DMS79 (cell line): ENCODE results near the gene ASB7.

ENCODE experiments used
- DNase-seq: peaks from one replicate; lab custom pipeline; 2025; lab: John Stamatoyannopoulos, UW

ASB7 gene

DNA sequence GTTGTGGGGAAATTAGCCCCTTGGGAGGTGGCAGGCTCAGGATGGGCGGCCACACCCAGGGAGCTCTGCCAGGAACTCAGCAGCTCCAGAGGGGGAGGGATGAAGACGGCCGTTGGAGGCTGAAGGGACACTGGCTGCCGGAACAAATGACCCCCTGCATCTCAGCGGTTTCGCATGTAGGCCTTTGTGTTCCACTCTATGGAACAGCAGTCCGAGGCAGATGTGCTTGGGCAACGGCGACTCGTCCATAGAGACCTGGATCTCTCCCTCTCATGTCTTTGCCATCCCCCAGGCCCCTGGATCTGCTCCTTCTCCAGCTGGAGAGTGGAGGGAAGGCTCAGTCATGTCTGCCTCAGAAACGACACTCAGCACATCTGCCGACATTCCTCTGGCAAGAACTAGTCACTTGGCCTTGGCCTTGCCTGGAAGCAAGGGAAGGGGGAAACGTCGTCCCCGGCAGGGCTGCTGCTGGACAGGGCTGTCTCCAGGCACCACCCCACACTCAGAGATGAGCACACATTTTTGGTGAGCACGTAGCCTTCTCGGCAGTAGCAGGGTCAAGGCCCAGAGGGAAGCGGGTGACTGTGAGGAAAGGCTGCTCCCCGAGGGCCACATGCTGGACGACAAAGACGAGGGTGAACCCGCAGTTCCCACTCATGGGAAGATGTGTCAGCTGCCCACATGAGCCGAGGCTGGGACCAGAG, 83.8 kb downstream of the ASB7 start:
- DNase-seq = no peak

DNA sequence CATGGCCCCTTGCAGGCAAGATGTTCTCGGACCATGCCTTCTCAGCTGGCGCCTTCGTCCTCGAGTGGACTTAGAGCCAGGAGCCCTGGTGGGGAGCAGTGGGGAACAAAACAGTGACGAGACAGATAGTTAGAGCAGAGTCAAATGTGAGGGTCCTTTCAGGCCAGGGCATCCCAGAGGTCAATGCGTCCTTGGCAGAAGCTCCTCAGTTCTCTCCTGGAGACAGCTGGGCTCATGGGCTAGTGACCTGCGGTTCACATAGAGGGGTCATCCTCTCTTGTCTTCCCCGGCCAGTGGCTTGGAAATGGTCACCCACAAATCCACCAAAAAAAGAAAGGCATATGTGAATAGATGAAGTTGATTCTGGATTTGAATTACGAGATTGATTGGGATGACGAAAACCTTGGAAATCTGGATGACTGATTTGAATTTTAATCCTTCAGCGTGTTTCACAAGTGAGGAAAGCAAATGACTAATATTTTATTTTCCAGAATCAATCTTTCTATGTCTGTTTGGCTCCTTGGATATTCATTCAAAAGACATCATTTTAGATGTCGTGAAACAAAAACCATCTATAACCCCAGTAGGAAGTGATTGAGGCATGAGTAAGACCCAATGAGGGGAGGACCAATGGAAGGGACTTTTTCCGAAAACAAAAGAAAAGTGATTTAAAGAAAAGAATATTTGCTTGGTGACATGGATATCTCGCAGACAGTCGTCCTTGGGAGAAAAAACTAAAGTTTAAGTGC, 84.5 kb downstream of the ASB7 start:
- no peak for DNase-seq

- DNase-seq = no peak
Measured at GRCh38 chr15:100687582-100688141, 85.3 kb downstream of the ASB7 start.

GRCh38 chr15:100688549-100689120, 86.2 kb downstream of the ASB7 start:
- no peak for DNase-seq

DNA sequence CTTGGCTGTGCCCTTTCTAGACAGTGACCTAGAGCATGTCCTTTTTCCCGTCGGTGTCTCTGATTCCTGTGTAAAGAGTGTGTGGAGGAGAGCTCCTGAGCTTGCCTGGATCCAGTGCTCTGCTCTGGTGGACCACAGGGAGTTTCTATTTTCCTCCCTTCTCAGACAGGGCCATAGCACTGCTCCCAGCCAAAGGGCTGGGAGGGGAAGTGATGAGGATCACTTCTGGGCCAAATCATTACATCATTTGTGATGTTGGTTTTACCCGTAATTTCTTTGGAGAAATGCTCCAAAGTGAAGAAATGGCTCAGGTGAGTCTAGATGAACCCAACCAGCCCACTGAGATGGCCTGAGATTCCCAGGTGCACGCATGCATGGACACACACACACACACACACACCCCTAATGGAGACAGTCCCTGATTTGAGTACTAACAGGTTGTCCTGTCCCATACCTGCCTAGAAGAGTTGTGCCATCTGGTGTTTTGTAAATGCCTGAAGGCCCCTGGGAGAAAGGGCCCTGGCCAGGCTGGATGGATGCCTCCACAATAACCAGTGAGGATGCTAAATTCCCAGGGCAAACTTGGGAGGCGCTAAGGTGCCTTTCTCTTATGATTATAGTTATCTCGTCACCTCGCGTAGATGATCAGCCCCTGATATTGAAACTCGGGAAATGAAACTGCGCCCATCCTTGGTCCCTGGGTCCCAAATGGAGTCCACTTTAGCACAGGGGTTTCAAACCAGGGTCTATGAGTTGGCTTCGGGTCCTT, 86.9 kb downstream of the ASB7 start:
- peak; percentile 6 for DNase-seq

DNA sequence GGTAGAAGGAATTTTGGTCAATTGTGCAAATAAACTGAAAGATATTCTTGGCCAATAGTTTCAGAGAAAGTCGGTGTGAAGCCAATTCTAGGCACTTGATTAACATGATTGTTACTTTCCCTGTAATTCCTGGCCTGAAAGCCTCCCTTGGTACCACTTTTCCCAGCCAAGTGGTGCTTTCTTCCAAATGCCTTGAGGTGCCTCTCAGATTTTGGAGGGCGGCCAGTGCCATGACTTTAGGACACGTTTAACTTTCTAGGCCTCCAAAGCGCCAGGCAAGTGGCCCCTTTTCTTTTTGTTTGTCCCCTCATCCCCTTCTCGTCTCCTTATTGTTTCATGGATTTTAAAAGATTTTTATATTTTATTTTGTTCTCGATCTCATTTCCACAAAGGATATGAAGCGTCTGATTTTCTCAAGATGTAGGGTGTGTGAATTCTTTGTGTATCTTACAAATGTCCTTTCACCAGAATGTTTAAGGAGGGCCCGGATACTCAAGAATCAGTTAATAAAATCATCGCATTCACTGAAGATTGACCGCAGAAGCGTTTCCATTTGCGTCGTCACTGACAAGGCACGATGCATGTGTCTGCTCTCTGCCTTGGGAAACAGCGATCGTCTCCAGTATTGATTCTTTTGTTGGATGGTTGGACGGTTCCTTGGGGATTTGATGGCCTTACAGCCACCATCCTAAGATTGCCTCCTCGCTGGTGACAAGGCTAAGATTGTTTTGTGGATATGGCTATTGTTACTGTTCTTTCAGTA, 87.8 kb downstream of the ASB7 start:
- peak; percentile 72 for DNase-seq

DNA sequence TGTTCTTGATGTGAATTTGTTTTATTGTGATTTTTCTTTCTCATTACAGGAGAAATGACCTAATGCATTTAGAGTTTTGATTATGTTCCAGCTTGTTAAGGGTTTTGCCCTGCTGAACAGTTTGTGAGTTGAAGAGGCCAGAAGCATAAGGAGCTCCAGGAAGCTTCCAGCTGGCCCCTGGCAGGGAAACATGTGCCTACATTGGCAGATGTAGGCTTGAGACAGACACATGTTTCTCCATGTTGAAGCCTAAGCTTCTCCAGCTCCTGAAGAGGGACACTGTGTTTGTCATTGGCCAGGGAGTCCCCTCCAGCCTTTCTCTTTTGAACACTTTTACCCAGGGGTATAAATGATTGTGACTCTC, 88.4 kb downstream of the ASB7 start:
- DNase-seq = peak; percentile 49

- DNase-seq = no peak
Measured at GRCh38 chr15:100691321-100691720, 88.9 kb downstream of the ASB7 start.

GRCh38 chr15:100692246-100692645, 89.9 kb downstream of the ASB7 start:
- no peak for DNase-seq

DNA sequence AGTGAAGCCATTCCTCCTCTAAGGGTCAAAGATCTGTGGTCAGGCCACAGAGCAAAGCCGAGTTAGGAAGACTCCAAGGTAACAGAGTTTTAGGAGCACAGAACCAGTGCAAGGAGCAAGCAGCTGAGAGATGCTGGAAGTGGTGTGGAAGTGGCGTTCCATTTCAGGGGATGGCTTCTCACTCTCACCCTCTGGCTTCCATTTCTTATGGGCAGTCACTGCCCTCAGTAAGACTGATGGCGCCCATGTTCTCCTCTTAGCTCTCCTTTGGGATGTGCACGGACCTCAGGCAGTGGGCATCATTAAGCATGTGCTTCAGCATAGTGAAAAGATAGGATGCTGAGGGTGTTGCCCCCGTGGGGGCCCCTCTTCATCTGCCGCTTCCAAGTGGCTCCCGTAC, 90.3 kb downstream of the ASB7 start:
- DNase-seq = no peak

GRCh38 chr15:100693451-100693850, 91.1 kb downstream of the ASB7 start:
- no peak for DNase-seq

GRCh38 chr15:100694381-100695021, 92.1 kb downstream of the ASB7 start:
- DNase-seq = no peak

DNA sequence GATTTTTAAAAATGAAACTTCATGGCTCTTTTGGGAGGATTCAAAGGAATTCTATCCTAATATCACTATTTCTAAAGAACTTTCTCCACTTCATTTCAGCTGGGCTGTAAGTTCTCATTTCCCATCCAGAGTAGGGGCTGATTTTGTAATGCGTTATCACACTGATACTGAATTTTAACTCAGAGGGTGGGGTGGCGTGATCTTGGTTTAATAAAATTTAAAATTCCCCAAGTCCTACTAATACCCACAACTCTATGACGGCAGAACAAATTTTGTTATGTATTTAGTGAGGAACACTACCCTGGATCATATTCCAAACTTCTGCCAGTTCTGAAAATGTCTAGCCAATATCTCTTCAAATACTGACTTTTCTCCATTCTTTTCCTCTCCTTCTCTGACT, 92.7 kb downstream of the ASB7 start:
- no peak for DNase-seq

GRCh38 chr15:100696452-100696851, 94.1 kb downstream of the ASB7 start:
- no peak for DNase-seq
